Measurements from ENCODE around the gene LMX1A.

GRCh38 chr1:165257969-165258459 is 98.5 kb downstream of the LMX1A start:
- TF ChIP-seq CTCF (IDR thresholded peaks at IDR 0.05) (peak; percentile 76), REST (IDR thresholded peaks at IDR 0.05; ENCODE audit: insufficient read depth in 1 of 2, low read depth in 2 of 2, low read length in 1 of 2) (no peak), POLR2AphosphoS5 (IDR thresholded peaks at IDR 0.05; ENCODE audit: low read depth, low read length) (no peak), SIN3A (IDR thresholded peaks at IDR 0.05; ENCODE audit: borderline replicate concordance, insufficient read depth, low read depth, low read length) (no peak), TCF7L2 (IDR thresholded peaks at IDR 0.05; ENCODE audit: low read depth, low read length) (no peak)

All from Panc1 (cell line).